Measurements from ENCODE around the gene DOCK1.
"Not testable (repeated sequence)": the region's sequence is repeated elsewhere in the genome, so short reads cannot be mapped to it uniquely, and the experiment has no call there.

Gene DOCK1

GRCh38 chr10:126916952-126917351, 11.7 kb downstream of the DOCK1 start:
- Histone ChIP-seq H3K4me1 (ENCODE audit: control insufficient read depth, insufficient read depth, low read depth, low read length) (peaks cover 10% of the 10 kb centered on the region), H3K36me3 (ENCODE audit: control insufficient read depth in 1 of 2, insufficient read depth in 2 of 2, low read depth in 1 of 2, low read length in 2 of 2) (peaks cover 22 to 23% of the 10 kb centered on the region in 2 experiments), H3K79me1 (replicated peaks; ENCODE audit: low read length, poor library complexity, severe bottlenecking) (peaks cover 42% of the 10 kb centered on the region)
- not testable (repeated sequence) for H3K4me2 ChIP-seq (ENCODE audit: low read length, poor library complexity, severe bottlenecking); H3K9ac ChIP-seq (ENCODE audit: low read length); H4K91ac ChIP-seq (ENCODE audit: low read length); H3K27me3 ChIP-seq (ENCODE audit: control insufficient read depth in 1 of 2, insufficient read depth in 1 of 2, low read length in 2 of 2); H3K23ac ChIP-seq (ENCODE audit: low read length in 2 of 2); H2BK12ac ChIP-seq (ENCODE audit: low read length in 2 of 2); H2BK5ac ChIP-seq (ENCODE audit: low read depth, low read length, poor library complexity, severe bottlenecking); H2AFZ ChIP-seq (ENCODE audit: low read depth, low read length); H4K8ac ChIP-seq (ENCODE audit: low read length); H2AK5ac ChIP-seq (ENCODE audit: low read length, severe bottlenecking); H3K9me3 ChIP-seq (ENCODE audit: control insufficient read depth, low read length); H3K4me3 ChIP-seq (ENCODE audit: insufficient read depth in 1 of 2, low read depth in 1 of 2, low read length in 2 of 2); H3K27ac ChIP-seq (ENCODE audit: low read length, poor library complexity, severe bottlenecking); H2BK15ac ChIP-seq (ENCODE audit: low read depth, poor library complexity, severe bottlenecking); DNase-seq; H3K18ac ChIP-seq (ENCODE audit: low read depth in 1 of 2, low read length in 2 of 2); H3K4ac ChIP-seq (ENCODE audit: low read depth in 1 of 2, low read length in 2 of 2); H3K14ac ChIP-seq (ENCODE audit: low read length in 2 of 2); H2BK120ac ChIP-seq (ENCODE audit: low read depth, low read length)
- 94% methylated on average over 10 of the region's 12 CpGs for WGBS

DNA sequence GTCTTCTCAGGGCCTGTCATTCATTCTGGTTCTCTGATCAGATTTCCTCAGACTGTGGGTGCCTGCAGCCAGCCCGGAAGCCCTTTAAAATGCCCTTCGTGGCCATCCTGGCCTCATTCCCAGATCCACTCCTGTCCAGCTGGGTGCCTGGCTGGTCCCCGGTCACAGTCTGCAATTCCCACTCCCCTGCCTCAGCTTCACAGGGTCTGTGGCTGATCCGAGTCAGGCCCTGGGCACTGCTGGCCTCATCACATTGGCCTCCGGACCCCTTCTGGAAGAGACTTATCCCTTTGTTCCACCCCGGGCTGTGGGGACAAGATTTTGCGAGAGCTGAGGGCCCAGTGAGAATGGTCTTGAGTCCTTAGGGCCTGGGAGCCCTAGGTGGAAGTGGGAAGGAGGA, 12.1 kb downstream of the DOCK1 start:
- Histone ChIP-seq H3K79me1 (replicated peaks; ENCODE audit: low read length, poor library complexity, severe bottlenecking) (peaks cover 42% of the 10 kb centered on the region), H3K18ac (ENCODE audit: low read depth in 1 of 2, low read length in 2 of 2) (no peak overlapping the region), H3K4me2 (ENCODE audit: low read length, poor library complexity, severe bottlenecking) (no peak overlapping the region), H3K4me1 (ENCODE audit: control insufficient read depth, insufficient read depth, low read depth, low read length) (peaks cover 10% of the 10 kb centered on the region), H3K9me3 (ENCODE audit: control insufficient read depth, low read length) (no peaks in the 10 kb centered on the region), H2BK15ac (ENCODE audit: low read depth, poor library complexity, severe bottlenecking) (no peak overlapping the region), H2BK120ac (ENCODE audit: low read depth, low read length) (no peak overlapping the region), H3K4ac (ENCODE audit: low read depth in 1 of 2, low read length in 2 of 2) (no peak overlapping the region), H3K4me3 (ENCODE audit: insufficient read depth in 1 of 2, low read depth in 1 of 2, low read length in 2 of 2) (no peak overlapping the region), H4K8ac (ENCODE audit: low read length) (no peak overlapping the region), H3K23ac (ENCODE audit: low read length in 2 of 2) (no peak overlapping the region), H2AFZ (ENCODE audit: low read depth, low read length) (no peak overlapping the region), H3K9ac (ENCODE audit: low read length) (no peak overlapping the region), H2BK12ac (ENCODE audit: low read length in 2 of 2) (no peak overlapping the region), H2AK5ac (ENCODE audit: low read length, severe bottlenecking) (no peak overlapping the region), H3K36me3 (ENCODE audit: control insufficient read depth in 1 of 2, insufficient read depth in 2 of 2, low read depth in 1 of 2, low read length in 2 of 2) (peaks cover 21 to 22% of the 10 kb centered on the region in 2 experiments), H4K91ac (ENCODE audit: low read length) (no peak overlapping the region), H2BK5ac (ENCODE audit: low read depth, low read length, poor library complexity, severe bottlenecking) (no peak overlapping the region), H3K27me3 (ENCODE audit: control insufficient read depth in 1 of 2, insufficient read depth in 1 of 2, low read length in 2 of 2) (no peaks in the 10 kb centered on the region), H3K14ac (ENCODE audit: low read length in 2 of 2) (no peak overlapping the region), H3K27ac (ENCODE audit: low read length, poor library complexity, severe bottlenecking) (no peak overlapping the region)
- WGBS = 95% methylated on average over 7 of the region's 7 CpGs
- no peak for DNase-seq

- Histone ChIP-seq H2AFZ (ENCODE audit: low read depth, low read length) (no peak overlapping the region), H3K9me3 (ENCODE audit: control insufficient read depth, low read length) (no peaks in the 10 kb centered on the region), H2BK120ac (ENCODE audit: low read depth, low read length) (no peak overlapping the region), H4K91ac (ENCODE audit: low read length) (no peak overlapping the region), H3K4ac (ENCODE audit: low read depth in 1 of 2, low read length in 2 of 2) (no peak overlapping the region), H3K79me1 (replicated peaks; ENCODE audit: low read length, poor library complexity, severe bottlenecking) (peaks cover 41% of the 10 kb centered on the region), H4K8ac (ENCODE audit: low read length) (no peak overlapping the region), H3K4me1 (ENCODE audit: control insufficient read depth, insufficient read depth, low read depth, low read length) (peaks cover 10% of the 10 kb centered on the region), H3K36me3 (ENCODE audit: control insufficient read depth in 1 of 2, insufficient read depth in 2 of 2, low read depth in 1 of 2, low read length in 2 of 2) (peaks cover 19 to 20% of the 10 kb centered on the region in 2 experiments), H3K14ac (ENCODE audit: low read length in 2 of 2) (no peak overlapping the region), H2AK5ac (ENCODE audit: low read length, severe bottlenecking) (no peak overlapping the region), H3K27ac (ENCODE audit: low read length, poor library complexity, severe bottlenecking) (no peak overlapping the region), H2BK5ac (ENCODE audit: low read depth, low read length, poor library complexity, severe bottlenecking) (no peak overlapping the region), H3K4me3 (ENCODE audit: insufficient read depth in 1 of 2, low read depth in 1 of 2, low read length in 2 of 2) (no peak overlapping the region), H3K18ac (ENCODE audit: low read depth in 1 of 2, low read length in 2 of 2) (no peak overlapping the region), H3K9ac (ENCODE audit: low read length) (no peak overlapping the region), H3K27me3 (ENCODE audit: control insufficient read depth in 1 of 2, insufficient read depth in 1 of 2, low read length in 2 of 2) (no peaks in the 10 kb centered on the region), H2BK15ac (ENCODE audit: low read depth, poor library complexity, severe bottlenecking) (no peak overlapping the region), H2BK12ac (ENCODE audit: low read length in 2 of 2) (no peak overlapping the region), H3K23ac (ENCODE audit: low read length in 2 of 2) (no peak overlapping the region), H3K4me2 (ENCODE audit: low read length, poor library complexity, severe bottlenecking) (no peak overlapping the region)
- 97% methylated on average over 24 of the region's 24 CpGs for whole genome bisulfite sequencing
- DNase-seq = no peak
Measured at GRCh38 chr10:126917975-126918908, 13.0 kb downstream of the DOCK1 start.

GRCh38 chr10:126919426-126919825, 14.2 kb downstream of the DOCK1 start:
- Histone ChIP-seq H3K4ac (ENCODE audit: low read depth in 1 of 2, low read length in 2 of 2) (no peak overlapping the region), H3K4me3 (ENCODE audit: insufficient read depth in 1 of 2, low read depth in 1 of 2, low read length in 2 of 2) (no peak overlapping the region), H2AFZ (ENCODE audit: low read depth, low read length) (no peak overlapping the region), H3K36me3 (ENCODE audit: control insufficient read depth in 1 of 2, insufficient read depth in 2 of 2, low read depth in 1 of 2, low read length in 2 of 2) (peaks cover 16 to 18% of the 10 kb centered on the region in 2 experiments), H3K9me3 (ENCODE audit: control insufficient read depth, low read length) (no peaks in the 10 kb centered on the region), H3K18ac (ENCODE audit: low read depth in 1 of 2, low read length in 2 of 2) (no peak overlapping the region), H2BK12ac (ENCODE audit: low read length in 2 of 2) (no peak overlapping the region), H2BK120ac (ENCODE audit: low read depth, low read length) (no peak overlapping the region), H2AK5ac (ENCODE audit: low read length, severe bottlenecking) (no peak overlapping the region), H4K8ac (ENCODE audit: low read length) (no peak overlapping the region), H3K4me1 (ENCODE audit: control insufficient read depth, insufficient read depth, low read depth, low read length) (peaks cover 10% of the 10 kb centered on the region), H3K4me2 (ENCODE audit: low read length, poor library complexity, severe bottlenecking) (no peak overlapping the region), H3K27ac (ENCODE audit: low read length, poor library complexity, severe bottlenecking) (no peak overlapping the region), H2BK5ac (ENCODE audit: low read depth, low read length, poor library complexity, severe bottlenecking) (no peak overlapping the region), H3K9ac (ENCODE audit: low read length) (no peak overlapping the region), H2BK15ac (ENCODE audit: low read depth, poor library complexity, severe bottlenecking) (no peak overlapping the region), H3K27me3 (ENCODE audit: control insufficient read depth in 1 of 2, insufficient read depth in 1 of 2, low read length in 2 of 2) (no peaks in the 10 kb centered on the region), H3K23ac (ENCODE audit: low read length in 2 of 2) (no peak overlapping the region), H4K91ac (ENCODE audit: low read length) (no peak overlapping the region), H3K79me1 (replicated peaks; ENCODE audit: low read length, poor library complexity, severe bottlenecking) (peaks cover 42% of the 10 kb centered on the region), H3K14ac (ENCODE audit: low read length in 2 of 2) (no peak overlapping the region)
- WGBS = 97% methylated on average over 13 of the region's 13 CpGs
- no peak for DNase-seq
